ENCODE measurements around the gene NFE2L3.
"Not testable (repeated sequence)": the region's sequence is repeated elsewhere in the genome, so short reads cannot be mapped to it uniquely, and the experiment has no call there.

Gene NFE2L3

GRCh38 chr7:26188206-26188956 lies 36.4 kb downstream of the NFE2L3 start:
- DNase-seq, result no peak

- DNase-seq, result no peak
These were observed 37.1 kb downstream of the NFE2L3 start for GRCh38 chr7:26188957-26189541.

GRCh38 chr7:26189697-26190096 lies 37.7 kb downstream of the NFE2L3 start:
- DNase-seq, result no peak

- DNase-seq, result no peak
These were observed 38.4 kb downstream of the NFE2L3 start for GRCh38 chr7:26190417-26190869.

GRCh38 chr7:26191233-26191973 lies 39.4 kb downstream of the NFE2L3 start:
- no peak for DNase-seq

GRCh38 chr7:26191974-26192479 lies 40.0 kb downstream of the NFE2L3 start:
- DNase-seq, result no peak

GRCh38 chr7:26192485-26193087 lies 40.6 kb downstream of the NFE2L3 start:
- no peak for DNase-seq

- DNase-seq, result no peak
These were observed 41.6 kb downstream of the NFE2L3 start for GRCh38 chr7:26193432-26194207.

- not testable (repeated sequence) for DNase-seq
These were observed 42.8 kb downstream of the NFE2L3 start for GRCh38 chr7:26194764-26195163.

GRCh38 chr7:26195182-26195581 lies 43.2 kb downstream of the NFE2L3 start:
- no peak for DNase-seq

- no peak for DNase-seq
These were observed 44.1 kb downstream of the NFE2L3 start for GRCh38 chr7:26195867-26196657.

GRCh38 chr7:26197153-26198115 lies 45.4 kb downstream of the NFE2L3 start:
- DNase-seq, result no peak

- DNase-seq, result no peak
These were observed 46.3 kb downstream of the NFE2L3 start for GRCh38 chr7:26198133-26198780.

GRCh38 chr7:26198781-26199169 lies 46.8 kb downstream of the NFE2L3 start:
- DNase-seq, result no peak

GRCh38 chr7:26199301-26200037 lies 47.5 kb downstream of the NFE2L3 start:
- DNase-seq, result peak; percentile 72

GRCh38 chr7:26200038-26200443 lies 48.0 kb downstream of the NFE2L3 start:
- DNase-seq, result peak; percentile 83

GRCh38 chr7:26200444-26201246 lies 48.6 kb downstream of the NFE2L3 start, which contains the start of gene HNRNPA2B1:
Gene HNRNPA2B1, minus strand, starts transcription at chr7:26200746. Its CDS starts 169 bp downstream, at chr7:26200577.
- peak; percentile 98 for DNase-seq

Data from stimulated activated CD4-positive, alpha-beta T cell treated with anti-CD3 and anti-CD28 coated beads, Interleukin-4, amount 100 ng/mL, for 24 hours (primary cell).